K562 (cell line): ENCODE results near the gene FABP3. TPM values are rescaled to one million over a fixed set of nuclear protein-coding genes. Genes with fewer than 3 reads are reported as not detected.

Experiments
- ATAC-seq: fragments of 200-7000 bp; cut with Tn5 transposase; 3 replicates; pipeline ENCODE4 v1.9.1; 2020; ENCODE audit warnings: moderate library complexity
- BruUV-seq: library from RNA; stranded (reverse); fragments of 400-500 nt; replicated peaks from 2 replicates; lab custom pipeline; 2021; lab: Mats Ljungman, UMichigan
- CTCF ChIA-PET: fragments of 300-600 bp; formaldehyde crosslinking; extraction: SDS; loops from one replicate; lab custom pipeline; 2021; ENCODE audit warnings: low intra/inter-chr PET ratio; lab: Yijun Ruan, JAX
- POLR2A ChIA-PET: fragments of 300-600, 350-650 bp; sonication (Branson Sonifier 250); formaldehyde crosslinking; extraction: SDS; loops from one replicate; lab custom pipeline; 2021; ENCODE audit warnings: antibody characterized with exemption, inconsistent platforms; lab: Yijun Ruan, JAX
- DNase-seq, 4 experiments: peaks; one replicate each; pipeline versions ENCODE4 v3.0.0 to v3.0.0-alpha.2; 2011 to 2018; ENCODE audit warnings: low spot score in 3 of 4, mixed read lengths in 3 of 4; ENCODE audit errors: extremely low read depth in 1 of 4
- FAIRE-seq: peaks from 2 replicates; lab custom pipeline; 2011; peaks lifted over from hg19 to GRCh38; lab: Jason Lieb, UNC
- H2AFZ ChIP-seq: 2 replicates; pipeline ENCODE4 v1.6.0; 2011; ENCODE audit warnings: low read depth, low read length, control low read depth, inconsistent platforms
- H3K27ac ChIP-seq: fragments of 200-600 bp; 3 replicates; pipeline ENCODE4 v1.8.0; 2011; ENCODE audit warnings: low read depth, mild to moderate bottlenecking, control low read depth, inconsistent platforms, low read length, moderate library complexity, mixed read lengths; ENCODE audit errors: extremely low read depth
- H3K27me3 ChIP-seq, 2 experiments: fragments of 300-600 bp in 1 of 2; 2 replicates in 1 of 2; 3 replicates in 1 of 2; pipeline versions ENCODE4 v1.6.0 to v1.8.0; 2011; ENCODE audit warnings: inconsistent platforms in 2 of 2, low read length in 2 of 2, mild to moderate bottlenecking in 1 of 2, mixed read lengths in 1 of 2, moderate library complexity in 1 of 2; ENCODE audit not compliant: control insufficient read depth in 2 of 2, insufficient read depth in 2 of 2
- H3K36me3 ChIP-seq: fragments of 300-600 bp; 3 replicates; pipeline ENCODE4 v1.8.0; 2011; ENCODE audit warnings: mild to moderate bottlenecking, low read length, inconsistent platforms; ENCODE audit not compliant: control insufficient read depth, insufficient read depth
- H3K4me1 ChIP-seq, 2 experiments: fragments of 200-600 bp in 1 of 2; replicated peaks in 1 of 2; 2 replicates in 1 of 2; 3 replicates in 1 of 2; pipeline versions ENCODE4 v1.5.1 to v1.8.0; 2011; ENCODE audit warnings: inconsistent platforms in 2 of 2, low read length in 2 of 2, mild to moderate bottlenecking in 1 of 2, mixed read lengths in 1 of 2, moderate library complexity in 1 of 2; ENCODE audit not compliant: control insufficient read depth in 2 of 2, insufficient read depth in 2 of 2
- H3K4me2 ChIP-seq: 2 replicates; pipeline ENCODE4 v1.6.1; 2011; ENCODE audit warnings: low read length, control low read depth, inconsistent platforms, mixed read lengths; ENCODE audit not compliant: insufficient read depth
- H3K4me3 ChIP-seq: fragments of 200-600 bp; sonication (generic), shearing (Covaris generic); 2 replicates; pipeline ENCODE4 v1.5.1; 2016; ENCODE audit warnings: control low read depth, inconsistent platforms
- H3K79me2 ChIP-seq: fragments of 200-600 bp; 3 replicates; pipeline ENCODE4 v1.8.0; 2011; ENCODE audit warnings: low read length, inconsistent platforms; ENCODE audit not compliant: control insufficient read depth, insufficient read depth
- H3K9ac ChIP-seq, 2 experiments: 2 replicates each; pipeline versions ENCODE4 v1.6.0 to v1.6.1; 2011; ENCODE audit warnings: low read depth in 2 of 2, low read length in 2 of 2, control low read depth in 1 of 2, inconsistent platforms in 1 of 2, mild to moderate bottlenecking in 1 of 2, mixed read lengths in 1 of 2; ENCODE audit not compliant: insufficient read depth in 1 of 2
- H3K9me1 ChIP-seq: one replicate; pipeline ENCODE4 v1.6.0; 2011; ENCODE audit warnings: inconsistent platforms, mild to moderate bottlenecking, low read length, moderate library complexity; ENCODE audit not compliant: control insufficient read depth, insufficient read depth
- H3K9me3 ChIP-seq: replicated peaks from 2 replicates; pipeline ENCODE4 v1.5.1; 2011; ENCODE audit warnings: low read depth, low read length, inconsistent platforms; ENCODE audit not compliant: control insufficient read depth, insufficient read depth
- H4K20me1 ChIP-seq: replicated peaks from 2 replicates; pipeline ENCODE4 v1.6.1; 2011; ENCODE audit warnings: low read length, inconsistent platforms, mixed read lengths; ENCODE audit not compliant: control insufficient read depth, insufficient read depth
- COPS2 ChIP-seq: fragments of 450-650 bp; conservative IDR thresholded peaks from 2 replicates; pipeline ENCODE4 v1.6.1; 2016; ENCODE audit warnings: mild to moderate bottlenecking, moderate library complexity
- NR4A1 ChIP-seq, 2 experiments: fragments of 250-450 bp in 1 of 2; fragments of 450-650 bp in 1 of 2; sonication (Bioruptor Pico) in 1 of 2; IDR thresholded peaks; 2 replicates each; pipeline versions ENCODE4 v1.4.0 to v1.6.1; 2016 to 2020; ENCODE audit warnings: mild to moderate bottlenecking in 2 of 2, missing compliant biosample characterization in 1 of 2, missing genetic modification characterization in 1 of 2, moderate library complexity in 1 of 2
- RBM25 ChIP-seq: fragments of 200-400 bp; formaldehyde crosslinking; IDR thresholded peaks from 2 replicates; pipeline ENCODE4 v1.6.1; 2018; ENCODE audit warnings: low read length, low read depth, moderate library complexity; ENCODE audit not compliant: severe bottlenecking
- USF2 ChIP-seq: sonication (generic); formaldehyde crosslinking; IDR thresholded peaks from 2 replicates; pipeline ENCODE4 v1.5.0; 2020; ENCODE audit warnings: missing genetic modification reagents
- WGBS: fragments of 100-300 bp; shearing (Covaris generic); methylation state at CpG from one replicate; pipeline ENCODE4 v1.1.6; 2016; ENCODE audit warnings: low coverage, mixed read lengths; ENCODE audit not compliant: insufficient coverage; ENCODE audit errors: missing lambda C conversion rate; 5-methylcytosine and 5-hydroxymethylcytosine counted together
- in situ Hi-C: fragments of 300-500 bp; cut with MboI; formaldehyde crosslinking; loops from 4 replicates; pipeline ENCODE4 v1.15.0; 2018; ENCODE audit warnings: inconsistent platforms, mixed read lengths
- intact Hi-C: fragments of 100-400 bp; cut with micrococcal nuclease; formaldehyde crosslinking; loops from 2 replicates; pipeline ENCODE4 v1.14.2; 2022
- polyA plus RNA-seq, 8 experiments: library from polyadenylated mRNA; depleted of rRNA in 4 of 8; stranded (reverse) in 5 of 8; unstranded in 3 of 8; fragments of >200 nt; fragmentation: Nextera tagmentation in 2 of 8; fragmentation: Illumina TruSeq in 1 of 8; extraction: Ambion mirVana in 2 of 8; extraction: Trizol in 1 of 8; gene quantifications; 2 replicates each; pipeline versions ENCODE4 v1.2.1 to v1.2.3, GENCODE V29; 2011 to 2014; ENCODE audit warnings: inconsistent platforms in 1 of 8, missing spikeins in 1 of 8
- total RNA-seq, 7 experiments: library from RNA; depleted of rRNA in 6 of 7; stranded (reverse); fragments of >200 nt in 6 of 7; fragmentation: Illumina TruSeq in 2 of 7; extraction: Trizol in 2 of 7; gene quantifications; 2 replicates each; pipeline versions ENCODE4 v1.2.1 to v1.2.3, GENCODE V29; 2011 to 2021; ENCODE audit warnings: low replicate concordance in 1 of 7
- TF ChIP-seq, protein P1 (sequence below): sonication (generic); formaldehyde crosslinking; IDR thresholded peaks from 2 replicates; pipeline ENCODE4 v1.8.1; 2023; ENCODE audit warnings: mild to moderate bottlenecking, missing genetic modification reagents

FABP3 gene
- total and polyA plus RNA-seq, 9 of the 15 experiments (the other 6 are each of a cell fraction or from before 2014, with no cell fraction given), result 0.22 TPM; not detected in 8

GRCh38 chr1:31418626-31419323, 45.9 kb upstream of the FABP3 start:
- Histone ChIP-seq H3K4me3 (no peak overlapping the region), H2AFZ (no peak overlapping the region), H3K9me1 (no peaks in the 10 kb centered on the region), H3K27ac (no peak overlapping the region), H3K9me3 (no peaks in the 10 kb centered on the region), H4K20me1 (peaks cover 13% of the 10 kb centered on the region), H3K4me2 (no peak overlapping the region), H3K27me3 (peaks cover 23 to 38% of the 10 kb centered on the region in 2 experiments; a peak in 4 of 5 replicates), H3K4me1 (peaks cover 0 to 9% of the 10 kb centered on the region in 2 experiments; a peak in 3 of 5 replicates), H3K79me2 (no peaks in the 10 kb centered on the region), H3K9ac (no peak overlapping the region), H3K36me3 (no peaks in the 10 kb centered on the region)
- CTCF ChIA-PET, result interaction anchor here (1.4 kb wide), 1 partner anchor 22 kb away, joined by 3 read pairs; no protein-coding TSS in a partner anchor
- intact Hi-C loops, result no loop called here
- BruUV-seq, result no TSS peak
- TF ChIP-seq USF2 (CRISPR knock-in tag) (no peak), RBM25 (peak; percentile 13), NR4A1 (CRISPR knock-in tag; IDR thresholded peaks at IDR 0.05) (no peak), NR4A1 (tag; IDR thresholded peaks at IDR 0.05) (no peak), COPS2 (no peak)
- TF ChIP-seq, protein P1, sequence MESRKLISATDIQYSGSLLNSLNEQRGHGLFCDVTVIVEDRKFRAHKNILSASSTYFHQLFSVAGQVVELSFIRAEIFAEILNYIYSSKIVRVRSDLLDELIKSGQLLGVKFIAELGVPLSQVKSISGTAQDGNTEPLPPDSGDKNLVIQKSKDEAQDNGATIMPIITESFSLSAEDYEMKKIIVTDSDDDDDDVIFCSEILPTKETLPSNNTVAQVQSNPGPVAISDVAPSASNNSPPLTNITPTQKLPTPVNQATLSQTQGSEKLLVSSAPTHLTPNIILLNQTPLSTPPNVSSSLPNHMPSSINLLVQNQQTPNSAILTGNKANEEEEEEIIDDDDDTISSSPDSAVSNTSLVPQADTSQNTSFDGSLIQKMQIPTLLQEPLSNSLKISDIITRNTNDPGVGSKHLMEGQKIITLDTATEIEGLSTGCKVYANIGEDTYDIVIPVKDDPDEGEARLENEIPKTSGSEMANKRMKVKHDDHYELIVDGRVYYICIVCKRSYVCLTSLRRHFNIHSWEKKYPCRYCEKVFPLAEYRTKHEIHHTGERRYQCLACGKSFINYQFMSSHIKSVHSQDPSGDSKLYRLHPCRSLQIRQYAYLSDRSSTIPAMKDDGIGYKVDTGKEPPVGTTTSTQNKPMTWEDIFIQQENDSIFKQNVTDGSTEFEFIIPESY (CRISPR knock-in tag), result no peak
- FAIRE-seq, result no peak
- 0% methylated on average over 4 of the region's 4 CpGs for WGBS
- in situ Hi-C loops, result no loop called here
- DNase-seq, result no peak
- POLR2A ChIA-PET, result interaction anchor here (0.6 to 1.2 kb wide), 4 partner anchors 9 to 130 kb away, joined by 3 to 4 read pairs (median 3); partner anchors contain the start of genes SNRNP40 and ZCCHC17
- ATAC-seq, result no peak
